ENCODE measurements around the gene RGS8.

DNA sequence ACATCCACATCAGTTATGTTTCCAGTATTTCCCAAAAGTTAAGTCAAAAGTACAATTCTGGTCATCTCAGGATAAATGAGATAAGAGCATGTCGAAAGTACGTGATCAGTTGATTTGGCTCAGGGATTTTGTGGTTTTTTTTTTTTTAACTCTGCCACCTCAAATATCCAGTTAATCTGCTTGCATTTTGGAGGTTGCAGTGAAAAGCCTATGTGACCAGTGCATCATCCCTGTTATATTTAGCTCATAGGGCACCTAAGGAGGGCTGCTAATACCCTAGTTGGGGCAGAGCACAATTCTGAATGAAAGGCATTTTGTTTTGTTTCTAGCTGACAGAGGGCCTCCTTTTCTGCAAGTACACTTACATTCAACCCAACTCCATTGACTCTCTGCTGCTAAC, 48.5 kb downstream of the RGS8 start:
- no peak for TF ChIP-seq EGR1 (IDR thresholded peaks at IDR 0.05; ENCODE audit: borderline replicate concordance in 1 of 2, low read depth in 2 of 2, low read length in 2 of 2)
- TF ChIP-seq BRCA1 (IDR thresholded peaks at IDR 0.05; ENCODE audit: low read depth, low read length), result no peak
- TF ChIP-seq, protein P1, sequence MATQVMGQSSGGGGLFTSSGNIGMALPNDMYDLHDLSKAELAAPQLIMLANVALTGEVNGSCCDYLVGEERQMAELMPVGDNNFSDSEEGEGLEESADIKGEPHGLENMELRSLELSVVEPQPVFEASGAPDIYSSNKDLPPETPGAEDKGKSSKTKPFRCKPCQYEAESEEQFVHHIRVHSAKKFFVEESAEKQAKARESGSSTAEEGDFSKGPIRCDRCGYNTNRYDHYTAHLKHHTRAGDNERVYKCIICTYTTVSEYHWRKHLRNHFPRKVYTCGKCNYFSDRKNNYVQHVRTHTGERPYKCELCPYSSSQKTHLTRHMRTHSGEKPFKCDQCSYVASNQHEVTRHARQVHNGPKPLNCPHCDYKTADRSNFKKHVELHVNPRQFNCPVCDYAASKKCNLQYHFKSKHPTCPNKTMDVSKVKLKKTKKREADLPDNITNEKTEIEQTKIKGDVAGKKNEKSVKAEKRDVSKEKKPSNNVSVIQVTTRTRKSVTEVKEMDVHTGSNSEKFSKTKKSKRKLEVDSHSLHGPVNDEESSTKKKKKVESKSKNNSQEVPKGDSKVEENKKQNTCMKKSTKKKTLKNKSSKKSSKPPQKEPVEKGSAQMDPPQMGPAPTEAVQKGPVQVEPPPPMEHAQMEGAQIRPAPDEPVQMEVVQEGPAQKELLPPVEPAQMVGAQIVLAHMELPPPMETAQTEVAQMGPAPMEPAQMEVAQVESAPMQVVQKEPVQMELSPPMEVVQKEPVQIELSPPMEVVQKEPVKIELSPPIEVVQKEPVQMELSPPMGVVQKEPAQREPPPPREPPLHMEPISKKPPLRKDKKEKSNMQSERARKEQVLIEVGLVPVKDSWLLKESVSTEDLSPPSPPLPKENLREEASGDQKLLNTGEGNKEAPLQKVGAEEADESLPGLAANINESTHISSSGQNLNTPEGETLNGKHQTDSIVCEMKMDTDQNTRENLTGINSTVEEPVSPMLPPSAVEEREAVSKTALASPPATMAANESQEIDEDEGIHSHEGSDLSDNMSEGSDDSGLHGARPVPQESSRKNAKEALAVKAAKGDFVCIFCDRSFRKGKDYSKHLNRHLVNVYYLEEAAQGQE (IDR thresholded peaks at IDR 0.05; ENCODE audit: low read depth, low read length), result no peak
- no peak for TF ChIP-seq MXI1 (IDR thresholded peaks at IDR 0.05; ENCODE audit: low read depth, low read length)
- TF ChIP-seq CBX5 (IDR thresholded peaks at IDR 0.05; ENCODE audit: low read depth), result no peak
- no peak for TF ChIP-seq FOXK2 (IDR thresholded peaks at IDR 0.05)
- no peak for TF ChIP-seq EZH2 (IDR thresholded peaks at IDR 0.05; ENCODE audit: borderline replicate concordance, control insufficient read depth, low read depth, low read length)
- TF ChIP-seq ZNF384 (IDR thresholded peaks at IDR 0.05; ENCODE audit: borderline replicate concordance, low read depth, low read length), result no peak

Measured in GM12878 (cell line).